Activated CD4-positive, alpha-beta T cell treated with anti-CD3 and anti-CD28 coated beads for 36 hours (primary cell): ENCODE measurements around the gene TSSC4. TPM values are rescaled to one million over a fixed set of nuclear protein-coding genes. Genes with fewer than 3 reads are reported as not detected.

Experiments used
- ATAC-seq: fragments of 200-7000 bp; cut with Tn5 transposase; one replicate; pipeline ENCODE4 v1.10.0; 2021; ENCODE audit warnings: mild to moderate bottlenecking, moderate library complexity
- CTCF ChIA-PET: fragments of 350-600 bp; sonication (Branson Sonifier 250); formaldehyde crosslinking; loops from one replicate; lab custom pipeline; 2021; ENCODE audit warnings: antibody characterized with exemption; lab: Charles Lee
- POLR2A ChIA-PET: fragments of 350-600 bp; sonication (Branson Sonifier 250); formaldehyde crosslinking; loops from one replicate; lab custom pipeline; 2021; ENCODE audit warnings: antibody characterized with exemption, inconsistent platforms; lab: Charles Lee
- DNase-seq: peaks from one replicate; pipeline ENCODE4 v3.0.0-alpha.2; 2020
- H3K27ac Mint-ChIP-seq: one replicate; pipeline ENCODE4 v1.8.0; 2021; ENCODE audit warnings: mixed read lengths
- H3K27me3 Mint-ChIP-seq: one replicate; pipeline ENCODE4 v1.8.0; 2021; ENCODE audit warnings: mixed read lengths
- H3K36me3 Mint-ChIP-seq: one replicate; pipeline ENCODE4 v1.8.0; 2021; ENCODE audit warnings: low read depth, mixed read lengths
- H3K4me1 Mint-ChIP-seq: one replicate; pipeline ENCODE4 v1.8.0; 2021; ENCODE audit warnings: mixed read lengths
- H3K4me3 Mint-ChIP-seq: one replicate; pipeline ENCODE4 v1.8.0; 2021; ENCODE audit warnings: mild to moderate bottlenecking, moderate library complexity, mixed read lengths
- H3K9me3 Mint-ChIP-seq: one replicate; pipeline ENCODE4 v1.8.0; 2021; ENCODE audit warnings: low read depth, mixed read lengths
- intact Hi-C, 2 experiments: fragments of 100-400 bp; cut with DNase I in 1 of 2; cut with micrococcal nuclease in 1 of 2; formaldehyde crosslinking; loops; one replicate each; pipeline versions ENCODE4 v1.14.2 to v1.15.1; 2022 to 2024; cut with DNase I, micrococcal nuclease
- total RNA-seq, 2 experiments: library from RNA; stranded (reverse); gene quantifications; one replicate each; pipeline ENCODE4 v1.2.3, GENCODE V29; 2021

The TSSC4 gene
- total RNA-seq, 2 experiments from 2014 or later, result 19.8 to 38.4 TPM

- Mint-ChIP-seq H3K4me3 (peak overlapping the region; percentile 86), H3K36me3 (no peaks in the 10 kb centered on the region), H3K9me3 (no peaks in the 10 kb centered on the region), H3K4me1 (peaks cover 31% of the 10 kb centered on the region), H3K27ac (peak overlapping the region; percentile 74), H3K27me3 (no peaks in the 10 kb centered on the region)
- no peak for ATAC-seq
- POLR2A ChIA-PET, result no interaction called here
- CTCF ChIA-PET, result interaction anchor here (0.6 to 1.5 kb wide), 2 partner anchors 79 to 523 kb away, joined by 4 to 5 read pairs; no protein-coding TSS in a partner anchor
- DNase-seq, result peak; percentile 24
- intact Hi-C loops, result loop anchor here in 1 of 2 experiments (5.0 kb wide), 2 partner anchors 35 to 440 kb away; partner anchors contain the start of gene CDKN1C
These were observed 46.9 kb downstream of the TSSC4 start for GRCh38 chr11:2447253-2447950.

GRCh38 chr11:2447951-2448650, 47.6 kb downstream of the TSSC4 start:
- Mint-ChIP-seq H3K36me3 (no peaks in the 10 kb centered on the region), H3K4me3 (peak overlapping the region; percentile 86), H3K27ac (no peak overlapping the region), H3K4me1 (peaks cover 24% of the 10 kb centered on the region), H3K9me3 (no peaks in the 10 kb centered on the region), H3K27me3 (no peaks in the 10 kb centered on the region)
- intact Hi-C loops, result loop anchor here in 1 of 2 experiments (2.0 to 5.0 kb wide), 3 partner anchors 15 to 439 kb away; partner anchors contain the start of gene CDKN1C
- POLR2A ChIA-PET, result no interaction called here
- CTCF ChIA-PET, result interaction anchor here (0.6 to 1.5 kb wide), 2 partner anchors 78 to 522 kb away, joined by 4 to 5 read pairs; no protein-coding TSS in a partner anchor
- ATAC-seq (no peak), DNase-seq (peak; percentile 6)

- ChIA-PET CTCF (interaction anchor here (1.0 kb wide), 1 partner anchor 30 kb away, joined by 3 read pairs; no protein-coding TSS in a partner anchor), POLR2A (no interaction called here)
- Mint-ChIP-seq H3K27ac (no peak overlapping the region), H3K36me3 (no peaks in the 10 kb centered on the region), H3K4me1 (peaks cover 19% of the 10 kb centered on the region), H3K4me3 (no peak overlapping the region), H3K9me3 (no peaks in the 10 kb centered on the region), H3K27me3 (no peaks in the 10 kb centered on the region)
- intact Hi-C loops, result loop anchor here in 1 of 2 experiments (2.0 to 5.0 kb wide), 3 partner anchors 14 to 438 kb away; partner anchors contain the start of gene CDKN1C
- DNase-seq (peak; percentile 3), ATAC-seq (no peak)
These were observed 48.4 kb downstream of the TSSC4 start for GRCh38 chr11:2448661-2449547.

DNA sequence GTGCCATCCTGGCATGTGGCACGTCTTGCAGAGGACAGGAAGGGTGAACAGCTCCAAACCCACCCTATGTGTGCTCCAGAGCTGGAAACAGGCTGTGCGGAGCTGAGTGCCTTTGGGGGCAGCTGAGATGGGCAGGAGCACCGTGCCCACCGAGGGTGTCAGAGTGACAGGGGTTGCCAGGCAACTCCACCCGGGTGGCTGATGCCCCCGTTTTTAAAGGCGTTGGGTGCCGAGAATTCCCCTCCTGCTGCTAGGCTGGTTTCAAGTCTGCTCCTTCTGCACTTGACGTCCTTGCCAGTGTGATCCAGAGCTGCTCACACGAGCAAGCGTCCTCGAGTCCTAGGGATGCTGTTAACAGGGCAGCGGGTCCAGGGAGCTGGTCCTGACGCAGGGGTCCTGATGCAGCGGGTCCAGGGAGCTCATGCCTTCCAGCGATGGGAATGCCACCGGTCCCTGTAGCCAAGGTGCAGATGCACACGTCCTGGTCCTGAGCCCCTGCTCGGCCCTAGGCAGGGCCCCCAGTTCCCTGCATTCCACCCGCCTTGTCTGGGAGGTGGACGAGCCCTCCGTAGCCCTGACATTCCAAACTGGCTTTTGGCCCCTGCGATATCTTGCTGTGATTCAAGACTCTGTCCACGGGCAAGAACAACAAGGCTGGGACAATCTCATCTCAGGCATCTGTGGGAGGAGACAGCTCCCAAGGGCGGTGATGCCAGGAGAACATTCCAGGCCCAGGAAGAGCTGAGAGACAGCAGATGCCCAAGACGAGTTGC, 49.2 kb downstream of the TSSC4 start:
- intact Hi-C loops, result loop anchor here in 1 of 2 experiments (2.0 to 5.0 kb wide), 3 partner anchors 13 to 438 kb away; partner anchors contain the start of gene CDKN1C
- Mint-ChIP-seq H3K9me3 (no peaks in the 10 kb centered on the region), H3K4me1 (peaks cover 19% of the 10 kb centered on the region), H3K36me3 (no peaks in the 10 kb centered on the region), H3K27me3 (no peaks in the 10 kb centered on the region), H3K27ac (no peak overlapping the region), H3K4me3 (no peak overlapping the region)
- ATAC-seq (no peak), DNase-seq (peak; percentile 4)
- ChIA-PET POLR2A (interaction anchor here (0.5 kb wide), 1 partner anchor 1440 kb away, joined by 3 read pairs; no protein-coding TSS in a partner anchor), CTCF (interaction anchor here (1.0 kb wide), 1 partner anchor 31 kb away, joined by 3 read pairs; no protein-coding TSS in a partner anchor)

DNA sequence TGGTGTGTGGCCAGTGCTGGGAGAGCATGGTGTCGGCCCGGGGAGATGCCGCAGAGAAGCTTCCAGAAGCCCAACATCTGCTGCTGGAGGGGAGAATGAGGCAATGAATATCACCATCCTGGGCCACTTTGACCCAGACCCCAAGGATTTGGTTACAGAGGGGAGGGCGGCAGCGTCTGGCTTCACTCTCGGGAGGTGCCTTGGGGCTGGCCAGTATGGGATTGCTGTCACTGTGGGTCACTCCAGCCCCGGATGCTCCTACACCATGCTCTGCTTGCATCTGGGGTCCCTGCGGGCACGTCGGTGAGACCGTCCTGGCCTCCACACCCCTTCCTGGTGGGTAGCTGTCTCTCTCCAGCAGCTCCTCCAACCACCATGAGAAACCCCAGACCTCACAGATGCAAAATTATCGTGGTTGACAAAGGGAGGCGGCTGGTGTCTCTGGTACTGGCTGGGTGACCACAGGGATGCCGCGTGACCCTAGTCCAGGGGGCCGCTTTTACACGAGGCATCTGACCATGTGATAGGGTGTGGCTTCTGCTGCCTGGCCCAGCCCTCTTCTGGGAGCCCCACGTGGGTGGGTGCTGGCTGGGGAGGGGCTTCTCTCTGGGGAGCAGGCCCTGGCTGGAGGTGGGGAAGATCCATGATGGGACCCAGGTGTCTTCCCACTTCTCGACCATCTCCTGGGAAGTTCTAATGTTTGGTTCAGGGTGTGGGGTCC, 49.9 kb downstream of the TSSC4 start:
- POLR2A ChIA-PET, result interaction anchor here (0.5 kb wide), 1 partner anchor 1441 kb away, joined by 3 read pairs; no protein-coding TSS in a partner anchor
- ATAC-seq (no peak), DNase-seq (peak; percentile 6)
- intact Hi-C loops, result no loop called here
- Mint-ChIP-seq H3K4me1 (peaks cover 17% of the 10 kb centered on the region), H3K36me3 (no peaks in the 10 kb centered on the region), H3K4me3 (no peak overlapping the region), H3K9me3 (no peaks in the 10 kb centered on the region), H3K27me3 (no peaks in the 10 kb centered on the region), H3K27ac (no peak overlapping the region)
- CTCF ChIA-PET, result no interaction called here

DNA sequence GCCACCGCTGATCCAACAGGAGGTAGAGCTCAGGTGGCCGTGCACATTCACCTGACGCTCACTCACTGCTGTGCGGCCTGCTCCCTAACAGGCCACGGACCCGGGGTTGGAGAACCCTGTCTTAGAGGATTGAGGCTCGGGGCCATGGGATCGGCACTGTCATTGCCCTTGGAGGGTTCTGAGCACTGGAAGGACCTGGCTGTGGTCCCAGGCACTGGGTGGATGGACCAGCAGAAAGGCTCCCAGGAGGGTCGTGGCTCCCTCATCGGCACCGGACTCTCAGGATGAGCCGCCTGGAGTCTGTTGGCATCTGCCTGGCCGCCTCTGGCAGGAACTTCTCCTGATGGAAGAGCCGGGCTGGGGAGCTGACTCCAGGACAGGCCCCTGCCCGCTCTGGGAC, 50.8 kb downstream of the TSSC4 start:
- CTCF ChIA-PET, result no interaction called here

DNA sequence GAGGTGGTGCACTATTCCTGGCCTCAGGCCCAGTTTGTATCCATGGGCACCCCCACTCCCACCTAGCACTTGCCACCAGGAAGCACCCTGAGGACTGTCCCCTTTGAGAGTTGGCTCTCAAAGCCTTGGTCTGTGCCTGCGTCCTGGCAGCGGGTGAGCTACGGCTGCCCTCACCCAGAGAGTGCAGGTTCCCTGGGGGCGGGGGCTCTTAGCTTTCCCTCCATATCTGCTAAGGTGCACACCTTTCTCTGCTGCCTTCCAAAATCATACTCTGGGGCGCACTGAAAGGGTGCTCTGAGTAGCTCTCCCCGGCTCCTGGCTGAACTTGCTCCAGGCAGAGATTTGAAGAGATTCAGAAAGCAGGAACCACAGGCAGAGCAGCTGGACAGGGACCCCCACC, 51.4 kb downstream of the TSSC4 start:
- peaks cover 12% of the 10 kb centered on the region for H3K4me1 Mint-ChIP-seq
- no peak overlapping the region for H3K4me3 Mint-ChIP-seq
- no peaks in the 10 kb centered on the region for H3K36me3 Mint-ChIP-seq
- CTCF ChIA-PET, result interaction anchor here (0.6 kb wide), 1 partner anchor 81 kb away, joined by 3 read pairs; no protein-coding TSS in a partner anchor
- ATAC-seq, result no peak
- no peaks in the 10 kb centered on the region for H3K27me3 Mint-ChIP-seq
- H3K27ac Mint-ChIP-seq, result no peak overlapping the region
- intact Hi-C loops, result no loop called here
- no peak for DNase-seq
- POLR2A ChIA-PET, result no interaction called here
- no peaks in the 10 kb centered on the region for H3K9me3 Mint-ChIP-seq

More for the DNA sequence above, 50.8 kb downstream of the TSSC4 start:
- H3K27me3 Mint-ChIP-seq, result no peaks in the 10 kb centered on the region
- POLR2A ChIA-PET, result no interaction called here
- no peak for DNase-seq
- H3K27ac Mint-ChIP-seq, result no peak overlapping the region
- ATAC-seq, result no peak
- no peaks in the 10 kb centered on the region for H3K9me3 Mint-ChIP-seq
- H3K36me3 Mint-ChIP-seq, result no peaks in the 10 kb centered on the region
- H3K4me1 Mint-ChIP-seq, result peaks cover 16% of the 10 kb centered on the region
- no peak overlapping the region for H3K4me3 Mint-ChIP-seq
- intact Hi-C loops, result no loop called here

GRCh38 chr11:2452321-2453012, 51.9 kb downstream of the TSSC4 start:
- ChIA-PET POLR2A (no interaction called here), CTCF (interaction anchor here (0.6 kb wide), 1 partner anchor 81 kb away, joined by 3 read pairs; no protein-coding TSS in a partner anchor)
- Mint-ChIP-seq H3K9me3 (no peaks in the 10 kb centered on the region), H3K36me3 (no peaks in the 10 kb centered on the region), H3K4me3 (no peak overlapping the region), H3K27ac (no peak overlapping the region), H3K27me3 (no peaks in the 10 kb centered on the region), H3K4me1 (peaks cover 6% of the 10 kb centered on the region)
- intact Hi-C loops, result no loop called here
- ATAC-seq (no peak), DNase-seq (no peak)

- ATAC-seq (no peak), DNase-seq (no peak)
- H3K9me3 Mint-ChIP-seq, result no peaks in the 10 kb centered on the region
- no peaks in the 10 kb centered on the region for H3K36me3 Mint-ChIP-seq
- no peaks in the 10 kb centered on the region for H3K27me3 Mint-ChIP-seq
- ChIA-PET POLR2A (no interaction called here), CTCF (interaction anchor here (0.5 to 0.7 kb wide), 2 partner anchors 53 to 80 kb away, joined by 3 read pairs; no protein-coding TSS in a partner anchor)
- H3K27ac Mint-ChIP-seq, result no peak overlapping the region
- no peaks in the 10 kb centered on the region for H3K4me1 Mint-ChIP-seq
- H3K4me3 Mint-ChIP-seq, result no peak overlapping the region
- intact Hi-C loops, result no loop called here
These were observed 52.9 kb downstream of the TSSC4 start for GRCh38 chr11:2453436-2453835.
